HepG2 (cell line): ENCODE data around the gene ANKRD31. TPM values are rescaled to one million over a fixed set of nuclear protein-coding genes. Genes with fewer than 3 reads are reported as not detected.

Source experiments
- ATAC-seq: fragments of 200-7000 bp; cut with Tn5 transposase; 3 replicates; pipeline ENCODE4 v1.9.1; 2020; ENCODE audit warnings: mild to moderate bottlenecking, moderate library complexity
- BruUV-seq: library from RNA; stranded (reverse); fragments of 400-500 nt; replicated peaks from 2 replicates; lab custom pipeline; 2021; lab: Mats Ljungman, UMichigan
- CTCF ChIA-PET: fragments of 300-600 bp; formaldehyde crosslinking; extraction: SDS; loops from one replicate; lab custom pipeline; 2021; ENCODE audit warnings: low total read pairs, inconsistent platforms, low intra/inter-chr PET ratio; lab: Yijun Ruan, JAX
- POLR2A ChIA-PET: fragments of 350-600 bp; sonication (Branson Sonifier 250); formaldehyde crosslinking; loops from one replicate; lab custom pipeline; 2020; ENCODE audit warnings: antibody characterized with exemption, inconsistent platforms; lab: Yijun Ruan, JAX
- DNase-seq: peaks from one replicate; pipeline ENCODE4 v3.0.0-alpha.2; 2015; ENCODE audit warnings: low spot score
- FAIRE-seq: peaks from 3 replicates; lab custom pipeline; 2011; peaks lifted over from hg19 to GRCh38; lab: Jason Lieb, UNC
- H2AFZ ChIP-seq: one replicate; pipeline ENCODE4 v1.6.1; 2011; ENCODE audit warnings: low read length, inconsistent platforms
- H3K27ac ChIP-seq: fragments of 300-600 bp; 3 replicates; pipeline ENCODE4 v1.8.0; 2011; ENCODE audit warnings: mixed run types, mild to moderate bottlenecking, mixed read lengths, low read length, inconsistent platforms; ENCODE audit not compliant: insufficient read depth; ENCODE audit errors: extremely low read length
- H3K27me3 ChIP-seq, 2 experiments: fragments of 200-600 bp in 1 of 2; 2 replicates in 1 of 2; 3 replicates in 1 of 2; pipeline versions ENCODE4 v1.6.0 to v1.8.0; 2011; ENCODE audit warnings: low read length in 2 of 2, mild to moderate bottlenecking in 2 of 2, moderate library complexity in 2 of 2, inconsistent platforms in 1 of 2; ENCODE audit not compliant: insufficient read depth in 2 of 2, control insufficient read depth in 1 of 2
- H3K36me3 ChIP-seq, 2 experiments: fragments of 200-600 bp in 1 of 2; replicated peaks in 1 of 2; 2 replicates in 1 of 2; 3 replicates in 1 of 2; pipeline versions ENCODE4 v1.5.1 to v1.8.0; 2011; ENCODE audit warnings: low read length in 2 of 2, inconsistent platforms in 1 of 2; ENCODE audit not compliant: insufficient read depth in 2 of 2, control insufficient read depth in 1 of 2
- H3K4me1 ChIP-seq: 2 replicates; pipeline ENCODE4 v1.5.1; 2012; ENCODE audit warnings: low read length, inconsistent platforms; ENCODE audit not compliant: insufficient read depth
- H3K4me2 ChIP-seq: 2 replicates; pipeline ENCODE4 v1.6.0; 2011; ENCODE audit warnings: low read depth, low read length, inconsistent platforms
- H3K4me3 ChIP-seq, 3 experiments: fragments of 200-600 bp in 1 of 3; sonication (generic), shearing (Covaris generic) in 1 of 3; replicated peaks in 1 of 3; 2 replicates each; pipeline ENCODE4 v1.5.1; 2011 to 2016; ENCODE audit warnings: low read length in 3 of 3, inconsistent platforms in 2 of 3, low read depth in 2 of 3, mild to moderate bottlenecking in 2 of 3, control low read depth in 1 of 3, mixed read lengths in 1 of 3; ENCODE audit not compliant: insufficient read depth in 1 of 3
- H3K79me2 ChIP-seq: one replicate; pipeline ENCODE4 v1.6.1; 2011; ENCODE audit warnings: low read length, inconsistent platforms; ENCODE audit not compliant: insufficient read depth
- H3K9ac ChIP-seq: 2 replicates; pipeline ENCODE4 v1.6.0; 2011; ENCODE audit warnings: mild to moderate bottlenecking, low read depth, low read length, inconsistent platforms; ENCODE audit not compliant: insufficient read depth
- H3K9me3 ChIP-seq: 2 replicates; pipeline ENCODE4 v1.5.1; 2012; ENCODE audit warnings: mild to moderate bottlenecking, low read length
- H4K20me1 ChIP-seq: 2 replicates; pipeline ENCODE4 v1.6.0; 2011; ENCODE audit warnings: inconsistent platforms, mild to moderate bottlenecking, low read length, moderate library complexity; ENCODE audit not compliant: insufficient read depth
- CENPT ChIP-seq: sonication (generic); formaldehyde crosslinking; IDR thresholded peaks from 2 replicates; pipeline ENCODE4 v1.8.0; 2022; ENCODE audit warnings: low read depth, mild to moderate bottlenecking, moderate library complexity, missing genetic modification reagents
- CTCF ChIP-seq: sonication (generic); formaldehyde crosslinking; IDR thresholded peaks from 2 replicates; pipeline ENCODE4 v1.5.0; 2020; ENCODE audit warnings: mild to moderate bottlenecking, missing genetic modification reagents, moderate library complexity
- FOSL1 ChIP-seq: sonication (generic); formaldehyde crosslinking; IDR thresholded peaks from 2 replicates; pipeline ENCODE4 v1.9.0; 2021; ENCODE audit warnings: missing genetic modification reagents, borderline replicate concordance
- GTF2F1 ChIP-seq: fragments of 150-350 bp; IDR thresholded peaks from 2 replicates; pipeline ENCODE4 v1.6.1; 2014; ENCODE audit warnings: low read length
- HNRNPL ChIP-seq: fragments of 200-400 bp; formaldehyde crosslinking; IDR thresholded peaks from 2 replicates; pipeline ENCODE4 v1.6.1; 2017; ENCODE audit warnings: mild to moderate bottlenecking, low read depth, low read length
- LCORL ChIP-seq, 2 experiments: fragments of 450-650 bp in 1 of 2; sonication (generic) in 1 of 2; formaldehyde crosslinking in 1 of 2; IDR thresholded peaks; 2 replicates each; pipeline versions ENCODE4 v1.5.0 to v1.6.1; 2017 to 2020; ENCODE audit warnings: antibody characterized with exemption in 1 of 2, missing genetic modification reagents in 1 of 2
- MIXL1 ChIP-seq: IDR thresholded peaks from 2 replicates; pipeline ENCODE4 v1.6.1; 2016
- MLXIP ChIP-seq: sonication (generic); formaldehyde crosslinking; IDR thresholded peaks from 2 replicates; pipeline ENCODE4 v1.9.0; 2021; ENCODE audit warnings: missing genetic modification reagents, borderline replicate concordance
- SCMH1 ChIP-seq: sonication (generic); formaldehyde crosslinking; IDR thresholded peaks from 2 replicates; pipeline ENCODE4 v1.9.0; 2021; ENCODE audit warnings: missing genetic modification reagents, mild to moderate bottlenecking, borderline replicate concordance
- ZNF747 ChIP-seq: sonication (generic); formaldehyde crosslinking; IDR thresholded peaks from 2 replicates; pipeline ENCODE4 v1.8.1; 2023; ENCODE audit warnings: missing genetic modification reagents, mild to moderate bottlenecking, borderline replicate concordance
- ZNF749 ChIP-seq: sonication (generic); formaldehyde crosslinking; IDR thresholded peaks from 2 replicates; pipeline ENCODE4 v1.8.0; 2022; ENCODE audit warnings: mild to moderate bottlenecking, missing genetic modification reagents, moderate library complexity, borderline replicate concordance
- ZNF772 ChIP-seq: sonication (generic); formaldehyde crosslinking; IDR thresholded peaks from 2 replicates; pipeline ENCODE4 v1.5.0; 2020; ENCODE audit warnings: mild to moderate bottlenecking, missing genetic modification reagents
- ZNF788 ChIP-seq: sonication (generic); formaldehyde crosslinking; IDR thresholded peaks from 2 replicates; pipeline ENCODE4 v1.5.0; 2020; ENCODE audit warnings: mild to moderate bottlenecking, missing genetic modification reagents, borderline replicate concordance
- WGBS: methylation state at CpG from one replicate; pipeline ENCODE4 v1.1.6; 2017; ENCODE audit warnings: low lambda C conversion rate; 5-methylcytosine and 5-hydroxymethylcytosine counted together
- in situ Hi-C: cut with HindIII; loops from 2 replicates; pipeline ENCODE4 v1.10.0; 2017; ENCODE audit warnings: low pct_unique_long_range_greater_than_20kb; ENCODE audit not compliant: extremely low pct_ligation_motif_present
- intact Hi-C: fragments of 100-400 bp; cut with micrococcal nuclease; formaldehyde crosslinking; loops from one replicate; pipeline ENCODE4 v1.10.0; 2022; ENCODE audit not compliant: unreplicated experiment
- polyA plus RNA-seq, 8 experiments: library from polyadenylated mRNA; depleted of rRNA in 3 of 8; stranded (reverse) in 7 of 8; unstranded in 1 of 8; fragments of >200 nt; fragmentation: Illumina TruSeq in 4 of 8; extraction: Trizol in 4 of 8; gene quantifications; 2 replicates each; pipeline versions ENCODE4 v1.2.1 to v1.2.3, GENCODE V29; 2011 to 2016; ENCODE audit warnings: low read depth in 4 of 8, missing spikeins in 1 of 8, mixed read lengths in 1 of 8; ENCODE audit not compliant: insufficient read depth in 1 of 8
- total RNA-seq, 5 experiments: library from RNA; depleted of rRNA; stranded (reverse); fragments of >200 nt; fragmentation: Illumina TruSeq; extraction: Trizol; gene quantifications; 2 replicates each; pipeline ENCODE4 v1.2.3, GENCODE V29; 2016; ENCODE audit warnings: low read depth in 1 of 5

The ANKRD31 gene
- total and polyA plus RNA-seq, 2 of the 13 experiments (the other 11 are each of a cell fraction or from before 2014, with no cell fraction given) = 0.01 to 0.09 TPM

- Histone ChIP-seq H3K9ac (no peak overlapping the region), H2AFZ (no peak overlapping the region), H3K36me3 (no peaks in the 10 kb centered on the region), H3K27me3 (no peaks in the 10 kb centered on the region; a peak in 1 of 5 replicates), H4K20me1 (no peaks in the 10 kb centered on the region), H3K27ac (no peak overlapping the region), H3K79me2 (no peaks in the 10 kb centered on the region)
- CTCF ChIA-PET = no interaction called here
- DNase-seq = no peak
- FAIRE-seq = no peak
- no peak for ATAC-seq
- TF ChIP-seq HNRNPL (no peak), ZNF772 (CRISPR knock-in tag) (no peak), LCORL (IDR thresholded peaks at IDR 0.05) (no peak), LCORL (CRISPR knock-in tag; IDR thresholded peaks at IDR 0.05) (no peak), FOSL1 (CRISPR knock-in tag) (no peak), GTF2F1 (no peak), SCMH1 (no peak), CENPT (CRISPR knock-in tag) (no peak), ZNF749 (CRISPR knock-in tag) (no peak), ZNF788 (no peak), CTCF (CRISPR knock-in tag) (no peak), MIXL1 (CRISPR knock-in tag) (no peak), MLXIP (no peak), ZNF747 (CRISPR knock-in tag) (no peak)
- TF ChIP-seq, all 625 proteins: peak for 0
- Histone ChIP-seq H3K4me1 (no peaks in the 10 kb centered on the region), H3K4me2 (no peak overlapping the region), H3K9me3 (no peaks in the 10 kb centered on the region), H3K4me3 (no peak overlapping the region)
- intact Hi-C loops = no loop called here
- no TSS peak for BruUV-seq
- in situ Hi-C loops = no loop called here
- 24% methylated on average over 4 of the region's 4 CpGs for WGBS
- POLR2A ChIA-PET = no interaction called here
Observed at GRCh38 chr5:75113354-75114113, 123.1 kb downstream of the ANKRD31 start.
